GM23248 (cell line): Measurements from ENCODE around the gene PTPRD. TPM values are rescaled to one million over a fixed set of nuclear protein-coding genes. Genes with fewer than 3 reads are reported as not detected.

Experiments used
- DNase-seq: peaks from one replicate; pipeline ENCODE4 v3.0.0-alpha.2; 2015
- H2AFZ ChIP-seq: fragments of 200-600 bp; sonication (generic); 2 replicates; pipeline ENCODE4 v1.6.1; 2016; ENCODE audit warnings: antibody characterized with exemption
- H3F3A ChIP-seq: fragments of 200-600 bp; sonication (generic); 2 replicates; pipeline ENCODE4 v1.6.1; 2016; ENCODE audit warnings: mild to moderate bottlenecking, antibody characterized with exemption, mixed run types; ENCODE audit not compliant: insufficient read depth
- H3K27ac ChIP-seq: fragments of 200-600 bp; sonication (generic); 2 replicates; pipeline ENCODE4 v1.5.1; 2016; ENCODE audit warnings: mild to moderate bottlenecking
- H3K27me3 ChIP-seq: fragments of 200-600 bp; sonication (generic); replicated peaks from 2 replicates; pipeline ENCODE4 v1.6.1; 2016; ENCODE audit warnings: mild to moderate bottlenecking; ENCODE audit not compliant: insufficient read depth
- H3K36me3 ChIP-seq: fragments of 200-600 bp; sonication (generic); 2 replicates; pipeline ENCODE4 v1.6.1; 2016; ENCODE audit warnings: low read depth, mild to moderate bottlenecking
- H3K4me1 ChIP-seq: fragments of 200-600 bp; sonication (generic); 2 replicates; pipeline ENCODE4 v1.6.1; 2016; ENCODE audit warnings: mild to moderate bottlenecking; ENCODE audit not compliant: insufficient read depth
- H3K4me2 ChIP-seq: fragments of 200-600 bp; sonication (generic); one replicate; pipeline ENCODE4 v1.6.1; 2016; ENCODE audit warnings: mild to moderate bottlenecking; ENCODE audit not compliant: unreplicated experiment
- H3K4me3 ChIP-seq: fragments of 200-600 bp; sonication (generic); 2 replicates; pipeline ENCODE4 v1.5.1; 2016; ENCODE audit warnings: mild to moderate bottlenecking
- H3K79me2 ChIP-seq: fragments of 200-600 bp; sonication (generic); 2 replicates; pipeline ENCODE4 v1.6.1; 2016; ENCODE audit warnings: mild to moderate bottlenecking; ENCODE audit not compliant: insufficient read depth
- H3K9ac ChIP-seq: fragments of 200-600 bp; sonication (generic); 2 replicates; pipeline ENCODE4 v1.6.1; 2016; ENCODE audit warnings: mild to moderate bottlenecking
- H3K9me2 ChIP-seq: fragments of 200-600 bp; sonication (generic); 2 replicates; pipeline ENCODE4 v1.6.1; 2016; ENCODE audit warnings: mixed run types, mild to moderate bottlenecking, moderate library complexity; ENCODE audit not compliant: insufficient read depth
- H3K9me3 ChIP-seq: fragments of 200-600 bp; sonication (generic); one replicate; pipeline ENCODE4 v1.6.1; 2017; ENCODE audit warnings: low read depth
- H4K20me1 ChIP-seq: fragments of 200-600 bp; sonication (generic); 2 replicates; pipeline ENCODE4 v1.6.0; 2016; ENCODE audit not compliant: insufficient read depth
- EZH2 ChIP-seq: fragments of 200-600 bp; sonication (generic); IDR thresholded peaks from 2 replicates; pipeline ENCODE4 v1.6.1; 2018; ENCODE audit warnings: antibody characterized with exemption, mild to moderate bottlenecking; ENCODE audit not compliant: insufficient read depth, poor library complexity, severe bottlenecking
- EZH2phosphoT487 ChIP-seq: fragments of 200-600 bp; sonication (generic); IDR thresholded peaks from 2 replicates; pipeline ENCODE4 v1.6.1; 2018; ENCODE audit warnings: antibody characterized with exemption, moderate library complexity, mild to moderate bottlenecking, low read depth; ENCODE audit not compliant: insufficient read depth
- WGBS, 2 experiments: methylation state at CpG; one replicate each; pipeline ENCODE4 v1.1.6; 2015 to 2017; ENCODE audit warnings: low lambda C conversion rate in 2 of 2, low coverage in 1 of 2; ENCODE audit errors: missing lambda C conversion rate in 2 of 2; 5-methylcytosine and 5-hydroxymethylcytosine counted together
- in situ Hi-C: fragments of 300-500 bp; cut with MboI; formaldehyde crosslinking; loops from 2 replicates; pipeline ENCODE4 v1.15.0; 2020
- polyA plus RNA-seq: library from polyadenylated mRNA; unstranded; fragments of >200 nt; fragmentation: Nextera tagmentation; extraction: Ambion mirVana; gene quantifications from 2 replicates; pipeline ENCODE4 v1.2.1, GENCODE V29; 2016
- total RNA-seq: library from RNA; depleted of rRNA; stranded (reverse); fragments of >200 nt; shearing (Covaris generic); gene quantifications from 2 replicates; pipeline ENCODE4 v1.2.3, GENCODE V29; 2014

Gene PTPRD
- total and polyA plus RNA-seq, 2 experiments from 2014 or later = 0.05 TPM; not detected in 1

DNA sequence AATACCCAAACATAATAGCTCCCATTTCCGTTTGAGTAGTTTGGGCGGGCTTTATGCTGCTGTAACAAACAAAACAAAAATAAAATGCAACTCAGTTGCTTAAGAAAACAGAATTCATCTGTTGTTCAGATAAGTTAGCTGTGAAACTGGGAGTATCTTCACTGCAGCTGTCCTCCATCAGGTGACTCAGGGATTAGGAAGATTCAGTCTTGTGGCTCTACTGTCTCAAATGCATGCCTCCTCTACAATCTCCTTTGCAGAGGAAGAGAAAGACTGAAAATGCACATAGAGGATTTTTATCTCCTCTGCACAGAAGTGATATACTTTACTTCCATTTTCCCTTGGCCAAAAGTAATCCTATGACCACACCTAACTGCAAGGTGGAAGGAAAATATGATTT lies 883.7 kb downstream of the PTPRD start:
- DNase-seq = no peak
- H3K9me3 ChIP-seq = no peaks in the 10 kb centered on the region
- in situ Hi-C loops = no loop called here
- H4K20me1 ChIP-seq = no peaks in the 10 kb centered on the region
- H3K4me1 ChIP-seq = no peaks in the 10 kb centered on the region
- H3K9ac ChIP-seq = no peak overlapping the region
- no peak overlapping the region for H3K4me2 ChIP-seq
- H2AFZ ChIP-seq = no peak overlapping the region
- no peaks in the 10 kb centered on the region for H3K9me2 ChIP-seq
- H3K4me3 ChIP-seq = no peak overlapping the region
- no peaks in the 10 kb centered on the region for H3K79me2 ChIP-seq
- no peak overlapping the region for H3K27ac ChIP-seq
- H3K36me3 ChIP-seq = no peaks in the 10 kb centered on the region
- no peak for TF ChIP-seq EZH2phosphoT487
- TF ChIP-seq EZH2 = no peak
- H3F3A ChIP-seq = no peaks in the 10 kb centered on the region
- WGBS, 2 experiments = 2 to 4% methylated on average over 2 of the region's 2 CpGs
- H3K27me3 ChIP-seq = no peaks in the 10 kb centered on the region

DNA sequence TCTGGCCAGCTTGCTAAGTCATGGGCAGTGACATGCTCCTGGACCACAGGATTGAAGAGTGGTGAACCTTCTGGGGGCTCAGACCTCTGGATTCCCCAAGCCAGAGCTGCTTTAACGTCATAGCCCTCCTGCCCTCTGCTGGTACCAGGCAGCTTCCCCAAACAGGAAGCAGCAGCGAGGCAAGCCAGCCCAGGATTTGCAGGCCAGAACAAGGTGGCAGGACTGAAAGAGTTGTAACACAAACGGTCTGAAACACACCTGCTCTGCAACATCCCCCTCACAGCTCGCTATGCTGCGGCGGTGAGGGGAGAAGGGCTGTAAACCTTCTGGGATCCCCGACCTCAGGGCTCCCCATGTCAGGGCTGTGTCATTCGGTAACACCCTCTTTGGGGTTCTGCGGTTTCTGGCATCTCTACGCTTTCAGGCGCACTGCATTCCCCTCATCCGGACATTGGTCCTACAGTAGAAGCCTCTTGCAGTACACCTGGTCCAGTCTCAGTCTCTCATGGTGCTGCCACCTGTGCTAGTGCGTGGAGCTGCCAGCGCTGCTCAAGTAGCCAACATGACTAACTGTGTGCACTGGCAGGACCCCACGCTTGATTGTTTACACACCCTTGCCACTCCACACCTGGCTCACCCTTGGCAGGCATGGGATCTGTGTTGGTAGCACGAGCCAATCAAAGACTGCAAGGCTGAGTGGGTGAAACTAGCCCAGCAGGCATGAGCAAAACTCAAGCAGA lies 893.3 kb downstream of the PTPRD start:
- Histone ChIP-seq H3K4me2 (no peak overlapping the region), H3K9me2 (no peaks in the 10 kb centered on the region), H3K36me3 (no peaks in the 10 kb centered on the region), H4K20me1 (no peaks in the 10 kb centered on the region), H3K4me3 (no peak overlapping the region), H3K27me3 (no peaks in the 10 kb centered on the region), H3K4me1 (no peaks in the 10 kb centered on the region), H3F3A (no peaks in the 10 kb centered on the region), H3K9me3 (no peaks in the 10 kb centered on the region), H2AFZ (no peak overlapping the region), H3K27ac (no peak overlapping the region), H3K79me2 (no peaks in the 10 kb centered on the region), H3K9ac (no peak overlapping the region)
- 35 to 37% methylated on average over 15 to 16 of the region's 16 CpGs for WGBS, 2 experiments
- DNase-seq = no peak
- TF ChIP-seq EZH2 = no peak
- in situ Hi-C loops = no loop called here

DNA sequence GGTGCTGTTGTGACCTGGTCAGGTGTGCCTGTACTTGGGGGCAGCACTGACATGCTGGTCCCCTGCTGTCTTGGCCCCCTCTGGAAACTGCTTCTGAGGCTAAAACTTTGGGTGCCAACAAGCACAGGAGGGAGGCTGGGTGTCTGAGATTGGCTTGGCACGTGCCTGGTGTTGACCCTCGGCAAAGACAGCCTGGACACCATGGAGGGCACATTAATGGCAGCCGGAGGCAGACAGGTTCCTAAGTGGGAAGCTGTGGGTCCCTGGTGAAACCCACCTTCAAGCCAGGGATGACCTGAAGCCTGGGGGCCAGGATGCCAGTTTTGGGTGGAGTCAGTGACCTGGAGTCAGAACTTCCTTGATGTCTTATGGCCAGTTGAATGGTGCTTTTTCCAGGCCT lies 894.1 kb downstream of the PTPRD start:
- in situ Hi-C loops = no loop called here

DNA sequence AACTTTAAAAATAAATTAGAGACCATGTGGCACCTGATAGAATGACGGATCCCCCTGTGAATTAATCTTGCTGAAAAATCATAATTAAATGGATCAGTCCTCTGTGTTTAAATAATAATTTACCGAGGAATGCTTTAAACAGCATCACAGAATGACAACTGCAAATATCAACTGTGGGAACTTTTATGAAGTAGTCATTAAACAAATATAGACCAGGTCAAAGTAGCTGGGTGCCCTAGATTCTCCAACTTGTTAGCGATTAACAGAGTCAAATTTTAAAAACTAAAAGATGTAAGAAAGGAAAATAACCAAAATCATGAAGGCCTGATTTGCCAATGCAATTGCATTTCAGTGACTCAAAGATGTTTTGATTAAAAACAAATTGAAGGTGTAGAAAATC lies 933.4 kb downstream of the PTPRD start:
- DNase-seq = no peak
- in situ Hi-C loops = no loop called here
- Histone ChIP-seq H3K9me2 (no peaks in the 10 kb centered on the region), H3K9me3 (no peaks in the 10 kb centered on the region), H2AFZ (no peak overlapping the region), H3K27me3 (no peaks in the 10 kb centered on the region), H3K27ac (no peak overlapping the region), H3K4me2 (no peak overlapping the region), H4K20me1 (no peaks in the 10 kb centered on the region), H3K36me3 (no peaks in the 10 kb centered on the region), H3F3A (no peaks in the 10 kb centered on the region), H3K79me2 (no peaks in the 10 kb centered on the region), H3K4me3 (no peak overlapping the region), H3K9ac (no peak overlapping the region), H3K4me1 (no peaks in the 10 kb centered on the region)
- 30 to 36% methylated on average over 3 of the region's 3 CpGs for WGBS, 2 experiments
- TF ChIP-seq EZH2 (no peak), EZH2phosphoT487 (no peak)

More for the DNA sequence above, 894.1 kb downstream of the PTPRD start:
- Histone ChIP-seq H3K9me3 (no peaks in the 10 kb centered on the region), H3K4me1 (no peaks in the 10 kb centered on the region), H3K27me3 (no peaks in the 10 kb centered on the region), H3F3A (no peaks in the 10 kb centered on the region), H3K4me2 (no peak overlapping the region), H3K36me3 (no peaks in the 10 kb centered on the region), H3K79me2 (no peaks in the 10 kb centered on the region), H3K9me2 (no peaks in the 10 kb centered on the region), H3K27ac (no peak overlapping the region), H3K4me3 (no peak overlapping the region), H4K20me1 (no peaks in the 10 kb centered on the region), H3K9ac (no peak overlapping the region), H2AFZ (no peak overlapping the region)
- DNase-seq = no peak
- no peak for TF ChIP-seq EZH2
- TF ChIP-seq EZH2phosphoT487 = no peak
- 16 to 23% methylated on average over 3 of the region's 3 CpGs for WGBS, 2 experiments
